DND-41 (cell line): ENCODE data around the gene SMURF2.

Experiments used
- ATAC-seq: fragments of 200-7000 bp; cut with Tn5 transposase; 3 replicates; pipeline ENCODE4 v1.9.1; 2021; ENCODE audit warnings: low read depth; ENCODE audit not compliant: insufficient read depth
- DNase-seq: peaks from one replicate; pipeline ENCODE4 v3.0.0-alpha.2; 2020
- H2AFZ ChIP-seq: 2 replicates; pipeline ENCODE4 v1.6.0; 2012; ENCODE audit warnings: low read depth, low read length
- H3K27ac ChIP-seq: 2 replicates; pipeline ENCODE4 v1.5.1; 2012; ENCODE audit warnings: low read length, inconsistent platforms
- H3K27me3 ChIP-seq: fragments of 200-600 bp; sonication (generic); 2 replicates; pipeline ENCODE4 v1.6.0; 2012; ENCODE audit warnings: low read length, mild to moderate bottlenecking, inconsistent platforms; ENCODE audit not compliant: insufficient read depth, poor library complexity
- H3K36me3 ChIP-seq: 2 replicates; pipeline ENCODE4 v1.5.1; 2012; ENCODE audit warnings: low read length, inconsistent platforms; ENCODE audit not compliant: insufficient read depth
- H3K4me1 ChIP-seq: 2 replicates; pipeline ENCODE4 v1.5.1; 2012; ENCODE audit warnings: mild to moderate bottlenecking, low read length; ENCODE audit not compliant: insufficient read depth
- H3K4me2 ChIP-seq: 2 replicates; pipeline ENCODE4 v1.6.0; 2012; ENCODE audit warnings: mild to moderate bottlenecking, moderate library complexity, low read length, inconsistent platforms; ENCODE audit not compliant: insufficient read depth
- H3K4me3 ChIP-seq, 2 experiments: fragments of 200-600 bp in 1 of 2; shearing (Covaris generic) in 1 of 2; 2 replicates each; pipeline ENCODE4 v1.5.1; 2012 to 2016; ENCODE audit warnings: inconsistent platforms in 2 of 2, low read length in 2 of 2, mild to moderate bottlenecking in 2 of 2, low read depth in 1 of 2, moderate library complexity in 1 of 2
- H3K79me2 ChIP-seq: 2 replicates; pipeline ENCODE4 v1.6.0; 2012; ENCODE audit warnings: low read length, inconsistent platforms; ENCODE audit not compliant: insufficient read depth
- H3K9ac ChIP-seq: 2 replicates; pipeline ENCODE4 v1.6.0; 2012; ENCODE audit warnings: low read depth, mild to moderate bottlenecking, inconsistent platforms, low read length, moderate library complexity
- H3K9me3 ChIP-seq: 2 replicates; pipeline ENCODE4 v1.5.1; 2012; ENCODE audit warnings: low read length, moderate library complexity, mild to moderate bottlenecking, inconsistent platforms; ENCODE audit not compliant: insufficient read depth, severe bottlenecking
- H4K20me1 ChIP-seq: 2 replicates; pipeline ENCODE4 v1.6.0; 2012; ENCODE audit warnings: low read length; ENCODE audit not compliant: insufficient read depth
- EZH2 ChIP-seq: IDR thresholded peaks from 3 replicates; pipeline ENCODE4 v1.6.1; 2012; ENCODE audit warnings: borderline replicate concordance, low read depth, mild to moderate bottlenecking, moderate library complexity, low read length, inconsistent platforms; ENCODE audit not compliant: severe bottlenecking
- TF ChIP-seq, protein P1 (sequence below): IDR thresholded peaks from 2 replicates; pipeline ENCODE4 v1.5.1; 2012; ENCODE audit warnings: borderline replicate concordance, low read length, moderate library complexity, mild to moderate bottlenecking; ENCODE audit not compliant: poor library complexity, severe bottlenecking; ENCODE audit errors: extremely low read depth

SMURF2 gene

DNA sequence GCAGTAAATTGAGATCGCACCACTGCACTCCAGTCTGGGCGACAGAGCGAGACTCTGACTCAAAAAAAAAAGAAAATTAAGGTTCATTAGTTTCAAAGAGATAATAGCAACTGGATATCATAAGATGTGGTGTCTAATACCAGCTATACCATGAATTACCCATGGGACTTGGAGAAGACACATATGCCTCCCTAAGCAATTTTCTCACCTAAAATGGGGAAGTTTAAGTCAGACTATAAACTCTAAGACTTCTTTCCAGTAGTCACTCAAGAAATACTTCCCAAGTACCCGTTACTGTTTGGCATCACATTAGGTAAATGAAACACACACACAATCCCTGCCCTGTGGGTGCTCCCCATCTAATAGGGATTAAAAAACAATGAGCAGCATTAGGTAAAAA is 22.6 kb downstream of the SMURF2 start:
- no peak overlapping the region for H3K27ac ChIP-seq
- peaks cover 20% of the 10 kb centered on the region; the same call in 1 of the 2 replicates for H4K20me1 ChIP-seq
- TF ChIP-seq, protein P1, sequence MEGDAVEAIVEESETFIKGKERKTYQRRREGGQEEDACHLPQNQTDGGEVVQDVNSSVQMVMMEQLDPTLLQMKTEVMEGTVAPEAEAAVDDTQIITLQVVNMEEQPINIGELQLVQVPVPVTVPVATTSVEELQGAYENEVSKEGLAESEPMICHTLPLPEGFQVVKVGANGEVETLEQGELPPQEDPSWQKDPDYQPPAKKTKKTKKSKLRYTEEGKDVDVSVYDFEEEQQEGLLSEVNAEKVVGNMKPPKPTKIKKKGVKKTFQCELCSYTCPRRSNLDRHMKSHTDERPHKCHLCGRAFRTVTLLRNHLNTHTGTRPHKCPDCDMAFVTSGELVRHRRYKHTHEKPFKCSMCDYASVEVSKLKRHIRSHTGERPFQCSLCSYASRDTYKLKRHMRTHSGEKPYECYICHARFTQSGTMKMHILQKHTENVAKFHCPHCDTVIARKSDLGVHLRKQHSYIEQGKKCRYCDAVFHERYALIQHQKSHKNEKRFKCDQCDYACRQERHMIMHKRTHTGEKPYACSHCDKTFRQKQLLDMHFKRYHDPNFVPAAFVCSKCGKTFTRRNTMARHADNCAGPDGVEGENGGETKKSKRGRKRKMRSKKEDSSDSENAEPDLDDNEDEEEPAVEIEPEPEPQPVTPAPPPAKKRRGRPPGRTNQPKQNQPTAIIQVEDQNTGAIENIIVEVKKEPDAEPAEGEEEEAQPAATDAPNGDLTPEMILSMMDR: no peak
- no peak for TF ChIP-seq EZH2

DNA sequence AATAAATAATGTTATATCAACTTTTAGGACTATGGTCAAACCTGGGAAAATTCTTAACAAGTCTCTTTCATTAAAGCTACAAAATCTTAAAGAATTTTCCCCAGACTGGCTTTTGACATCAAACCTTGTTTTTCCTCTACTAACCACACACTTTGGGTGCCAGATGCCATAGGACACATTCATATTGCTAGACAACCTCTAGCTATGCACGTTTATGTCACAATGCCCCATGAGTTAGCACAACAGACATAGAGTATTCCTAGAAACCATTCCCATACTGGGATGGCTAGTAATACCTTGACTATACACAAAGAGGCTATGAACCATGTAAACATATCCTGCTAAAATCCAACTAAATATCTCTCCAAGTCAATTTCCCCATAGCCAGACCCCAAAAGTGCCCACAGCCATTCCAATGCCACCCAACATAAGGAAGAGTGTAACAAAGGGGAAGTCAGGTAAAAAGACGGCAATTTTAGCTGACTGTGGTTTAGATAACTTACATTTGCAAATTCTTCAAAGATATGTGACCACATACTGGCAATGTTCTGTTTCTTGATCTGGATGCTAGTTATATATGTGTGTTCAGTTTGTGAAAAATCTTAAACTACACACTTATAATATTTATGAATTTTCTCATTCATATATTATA is 23.4 kb downstream of the SMURF2 start:
- Histone ChIP-seq H3K4me2 (no peak overlapping the region), H3K79me2 (peaks cover 98% of the 10 kb centered on the region), H2AFZ (no peak overlapping the region), H3K27me3 (no peaks in the 10 kb centered on the region), H3K4me1 (no peaks in the 10 kb centered on the region), H3K36me3 (peaks cover 9% of the 10 kb centered on the region; the same call in 1 of the 2 replicates), H3K9ac (no peak overlapping the region), H3K27ac (no peak overlapping the region), H3K9me3 (no peaks in the 10 kb centered on the region), H4K20me1 (peaks cover 25% of the 10 kb centered on the region; the same call in 1 of the 2 replicates), H3K4me3 (no peak overlapping the region)
- no peak for DNase-seq
- no peak for ATAC-seq
- TF ChIP-seq, protein P1: no peak
- TF ChIP-seq EZH2: no peak

More for the DNA sequence above, 22.6 kb downstream of the SMURF2 start:
- Histone ChIP-seq H3K4me3 (no peak overlapping the region), H3K4me2 (no peak overlapping the region), H2AFZ (no peak overlapping the region), H3K27me3 (no peaks in the 10 kb centered on the region), H3K4me1 (no peaks in the 10 kb centered on the region), H3K9me3 (no peaks in the 10 kb centered on the region), H3K36me3 (peaks cover 13% of the 10 kb centered on the region; the same call in 1 of the 2 replicates), H3K9ac (no peak overlapping the region), H3K79me2 (peaks cover 97% of the 10 kb centered on the region)
- no peak for ATAC-seq
- no peak for DNase-seq

DNA sequence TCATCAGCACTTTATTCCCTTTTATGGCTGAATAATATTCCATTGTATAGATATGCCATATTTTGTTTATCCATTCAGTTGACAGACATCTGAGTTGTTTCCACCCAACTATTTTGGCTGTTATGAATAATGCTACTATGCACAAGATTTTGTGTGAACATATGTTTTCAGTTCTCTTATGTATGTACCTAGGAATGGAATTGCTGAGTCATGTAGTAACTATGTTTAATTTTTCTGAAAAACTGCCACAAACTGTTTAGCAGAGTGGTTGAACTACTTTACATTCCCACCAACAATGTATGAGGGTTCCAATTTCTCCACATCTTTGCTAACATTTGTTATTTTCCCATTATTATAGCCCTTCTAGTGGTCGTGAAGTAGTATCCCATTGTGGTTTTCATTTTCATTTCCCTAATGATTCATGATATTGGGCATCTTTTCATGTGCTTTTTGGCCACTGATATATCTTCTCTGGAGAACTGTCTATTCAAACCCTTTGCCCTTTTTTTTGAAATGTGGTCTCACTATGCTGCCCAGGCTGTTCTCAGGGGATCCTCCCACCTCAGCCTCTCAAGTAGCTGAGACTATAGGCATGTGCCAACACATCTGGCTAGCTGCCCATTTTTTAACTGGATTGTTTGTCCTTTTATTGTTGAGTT is 26.3 kb downstream of the SMURF2 start:
- no peak overlapping the region for H3K4me2 ChIP-seq
- H3K4me1 ChIP-seq: no peaks in the 10 kb centered on the region

More for the DNA sequence above, 26.3 kb downstream of the SMURF2 start:
- Histone ChIP-seq H2AFZ (no peak overlapping the region), H3K4me3 (no peak overlapping the region), H3K36me3 (peaks cover 5% of the 10 kb centered on the region; the same call in 1 of the 2 replicates), H3K79me2 (peaks cover 97% of the 10 kb centered on the region), H3K9me3 (no peaks in the 10 kb centered on the region), H3K27ac (no peak overlapping the region; the same call in 1 of the 2 replicates), H3K9ac (no peak overlapping the region), H3K27me3 (no peaks in the 10 kb centered on the region), H4K20me1 (peaks cover 22% of the 10 kb centered on the region; the same call in 1 of the 2 replicates)
- TF ChIP-seq, protein P1: no peak
- TF ChIP-seq EZH2: no peak
- DNase-seq (no peak), ATAC-seq (no peak)
